Thymus (tissue), 11 donors: ENCODE results near the gene WDR27. TPM values are rescaled to one million over a fixed set of nuclear protein-coding genes. Genes with fewer than 3 reads are reported as not detected.
"Not testable (repeated sequence)": the region's sequence is repeated elsewhere in the genome, so short reads cannot be mapped to it uniquely, and the experiment has no call there.

ENCODE experiments used
- DNase-seq, 9 donors: peaks; one replicate each; pipeline ENCODE4 v3.0.0-alpha.2; 2013; ENCODE audit warnings: low spot score in 9 of 9, low read depth in 6 of 9, missing footprints in 1 of 9
- H3K27ac ChIP-seq, 2 donors: one replicate each; pipeline ENCODE4 v1.5.1; 2013; ENCODE audit warnings: control low read depth in 1 of 2, low read depth in 1 of 2, low read length in 1 of 2, mild to moderate bottlenecking in 1 of 2, moderate library complexity in 1 of 2
- H3K27me3 ChIP-seq, 2 donors: one replicate each; pipeline ENCODE4 v1.5.1; 2013; ENCODE audit warnings: low read length in 1 of 2; ENCODE audit not compliant: control insufficient read depth in 2 of 2, insufficient read depth in 1 of 2
- H3K36me3 ChIP-seq, 2 donors: one replicate each; pipeline ENCODE4 v1.5.1; 2013; ENCODE audit warnings: low read length in 1 of 2, mild to moderate bottlenecking in 1 of 2, moderate library complexity in 1 of 2; ENCODE audit not compliant: control insufficient read depth in 2 of 2, insufficient read depth in 2 of 2
- H3K4me1 ChIP-seq, 2 donors: one replicate each; pipeline ENCODE4 v1.5.1; 2013; ENCODE audit warnings: low read length in 2 of 2; ENCODE audit not compliant: control insufficient read depth in 2 of 2, insufficient read depth in 2 of 2
- H3K4me3 ChIP-seq, 2 donors: one replicate each; pipeline ENCODE4 v1.5.1; 2013; ENCODE audit warnings: low read length in 2 of 2, control low read depth in 1 of 2, mild to moderate bottlenecking in 1 of 2
- H3K9me3 ChIP-seq, 2 donors: one replicate each; pipeline ENCODE4 v1.5.1; 2013; ENCODE audit warnings: low read length in 1 of 2, mild to moderate bottlenecking in 1 of 2; ENCODE audit not compliant: control insufficient read depth in 2 of 2, insufficient read depth in 1 of 2
- WGBS: extraction: QIAGEN DNeasy Blood & Tissue Kit; methylation state at CpG from one replicate; pipeline ENCODE4 v1.1.7; 2013; 5-methylcytosine and 5-hydroxymethylcytosine counted together
- polyA plus RNA-seq: library from polyadenylated mRNA; stranded (reverse); fragments of 200-250 nt; gene quantifications from one replicate; pipeline ENCODE4 v1.2.3, GENCODE V29; 2013
- total RNA-seq: library from RNA; stranded (reverse); fragments of 120-200 nt; gene quantifications from one replicate; pipeline ENCODE4 v1.2.4, GENCODE V29; 2013
- donor health status: healthy.

The WDR27 gene
- total and polyA plus RNA-seq, 2 donors: 13.9 to 42.0 TPM

DNA sequence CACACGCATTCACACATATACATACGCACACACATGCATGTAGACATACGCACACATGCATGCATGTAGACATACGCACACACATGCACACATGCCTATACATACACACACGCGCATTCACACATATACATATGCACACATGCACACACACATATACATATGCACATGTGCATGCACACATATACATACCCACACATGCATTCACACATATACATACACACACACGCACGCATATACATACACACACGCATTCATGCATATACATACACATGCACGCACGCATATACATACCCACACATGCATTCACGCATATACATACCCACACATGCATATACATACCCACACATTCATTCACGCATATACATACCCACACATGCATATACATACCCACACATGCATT lies 80.5 kb downstream of the WDR27 start:
- Histone ChIP-seq H3K9me3 (peaks cover 3 to 24% of the 10 kb centered on the region in 2 donors), H3K4me1 (peaks cover 3 to 8% of the 10 kb centered on the region in 2 donors), H3K27ac (no peak overlapping the region), H3K27me3 (no peaks in the 10 kb centered on the region), H3K36me3 (peaks cover 5 to 21% of the 10 kb centered on the region in 2 donors), H3K4me3 (no peak overlapping the region)
- WGBS: 92% methylated on average over 13 of the region's 13 CpGs
- no peak for DNase-seq

DNA sequence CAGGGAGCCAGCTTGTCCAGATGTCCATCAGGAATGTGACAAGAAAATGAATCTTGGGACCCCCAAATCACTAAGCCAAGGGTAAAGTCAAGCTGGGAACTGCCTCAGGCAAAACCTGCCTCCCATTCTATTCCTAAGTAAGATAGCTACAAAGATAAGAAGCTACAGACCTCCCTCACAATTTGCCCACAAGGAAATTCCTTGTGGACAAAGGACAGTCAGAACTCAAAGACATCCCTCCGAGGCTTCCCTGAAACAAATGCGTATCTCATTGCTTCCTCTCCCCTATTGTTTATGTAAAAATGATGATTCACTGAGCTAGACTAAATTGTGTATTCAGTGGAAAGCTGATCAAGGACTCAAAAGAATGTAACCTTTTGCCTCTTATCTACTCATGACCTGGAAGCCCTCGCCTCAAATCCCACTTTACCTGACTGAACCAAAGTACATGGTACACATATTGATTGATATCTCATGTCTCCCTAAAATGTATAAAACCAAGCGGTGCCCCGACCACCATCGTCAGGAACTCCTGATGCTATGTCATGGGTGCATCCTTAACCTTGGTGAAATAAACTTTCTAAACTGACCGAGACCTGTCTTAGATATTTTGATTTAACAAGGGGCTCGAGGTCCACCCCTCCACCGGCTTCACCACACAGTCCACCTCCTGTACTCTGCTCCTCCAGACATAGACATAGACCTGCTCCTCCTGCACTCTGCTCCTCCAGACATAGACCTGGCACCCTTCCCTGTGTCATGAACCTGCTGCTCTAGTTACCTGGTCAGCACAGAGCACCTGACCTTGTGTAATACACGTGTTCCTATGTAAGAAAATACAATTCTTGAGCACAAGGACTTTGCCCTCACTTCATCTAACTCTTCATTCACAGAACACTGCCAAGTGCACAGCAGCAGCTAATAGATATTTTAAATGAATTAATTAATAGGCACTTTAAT lies 81.4 kb downstream of the WDR27 start:
- Histone ChIP-seq H3K27me3 (no peaks in the 10 kb centered on the region), H3K4me3 (no peak overlapping the region), H3K36me3 (peaks cover 5 to 19% of the 10 kb centered on the region in 2 donors), H3K9me3 (peaks cover 3 to 28% of the 10 kb centered on the region in 2 donors), H3K4me1 (peaks cover 3 to 7% of the 10 kb centered on the region in 2 donors), H3K27ac (no peak overlapping the region)
- 96% methylated on average over 10 of the region's 10 CpGs for WGBS
- no peak for DNase-seq

DNA sequence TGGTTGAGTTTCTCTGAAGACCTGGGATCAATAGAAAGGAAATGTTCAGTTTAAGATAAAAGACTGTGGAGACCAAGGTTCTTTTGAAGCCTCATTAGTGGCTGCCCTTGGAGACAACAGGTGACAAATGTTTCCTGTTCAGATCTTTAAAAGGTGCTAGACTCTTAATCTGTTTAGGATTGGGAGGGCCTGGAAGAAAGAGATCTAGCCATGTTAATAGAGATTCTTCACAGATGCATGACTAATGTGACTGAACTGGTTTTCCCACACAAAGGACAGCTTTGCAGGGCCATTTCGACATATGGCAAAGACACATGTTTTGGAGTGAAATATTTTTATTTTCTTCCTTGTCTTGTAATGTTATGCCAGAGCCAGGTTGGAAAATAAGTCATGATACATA lies 82.2 kb downstream of the WDR27 start:
- H3K36me3 ChIP-seq: peaks cover 5 to 14% of the 10 kb centered on the region in 2 donors
- H3K4me3 ChIP-seq: no peak overlapping the region
- no peaks in the 10 kb centered on the region for H3K27me3 ChIP-seq
- 90% methylated on average over 1 of the region's 1 CpG for WGBS
- DNase-seq: no peak
- no peak overlapping the region for H3K27ac ChIP-seq
- H3K9me3 ChIP-seq: peaks cover 3 to 26% of the 10 kb centered on the region in 2 donors
- peaks cover 3 to 7% of the 10 kb centered on the region in 2 donors for H3K4me1 ChIP-seq

DNA sequence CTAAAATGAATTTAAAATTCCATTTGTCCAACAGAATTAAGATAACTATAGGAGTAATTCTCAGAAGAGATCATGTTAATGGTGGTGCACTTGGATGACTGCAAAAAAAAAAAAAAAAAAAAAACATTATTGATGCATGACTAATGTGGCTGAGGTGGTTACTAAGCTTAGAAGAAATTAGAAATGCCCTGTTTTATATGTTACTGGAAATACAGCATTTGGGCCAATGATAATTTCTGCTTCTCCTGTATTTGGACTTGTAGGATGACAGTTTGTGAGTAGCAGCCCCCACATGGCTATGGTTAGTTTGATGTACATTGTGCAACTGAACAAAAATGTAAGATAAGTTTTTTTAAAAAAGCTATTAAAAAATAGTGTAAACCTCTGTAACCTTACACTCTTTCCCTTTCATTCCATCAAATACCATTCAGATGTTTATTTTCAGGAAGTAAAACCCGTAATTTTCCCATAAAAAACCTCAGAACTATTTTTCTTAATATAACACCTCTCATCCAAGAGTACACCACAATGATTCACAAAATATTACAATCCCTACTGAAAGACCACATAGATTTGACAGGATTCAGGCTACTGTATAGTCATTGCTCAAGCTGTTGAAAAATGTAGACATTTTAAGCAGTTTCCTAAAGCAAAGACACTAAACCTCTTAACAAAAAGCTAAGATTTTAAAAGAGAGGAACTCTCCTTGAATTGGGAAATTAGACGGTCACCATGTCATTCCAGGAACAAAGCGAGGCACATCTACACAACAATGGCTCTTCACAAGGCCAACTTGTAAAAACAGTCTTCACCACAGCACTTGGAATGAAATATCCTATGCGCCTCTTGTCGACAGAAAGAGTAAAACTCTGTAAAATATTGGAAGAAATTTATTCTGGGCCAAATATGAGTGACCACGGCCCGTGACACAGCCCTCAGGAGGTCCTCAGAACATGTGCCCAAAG lies 83.0 kb downstream of the WDR27 start:
- WGBS: 94% methylated on average over 7 of the region's 7 CpGs
- no peak overlapping the region for H3K27ac ChIP-seq
- H3K9me3 ChIP-seq: peaks cover under 1 to 18% of the 10 kb centered on the region in 2 donors
- DNase-seq: no peak
- peaks cover 3 to 7% of the 10 kb centered on the region in 2 donors for H3K4me1 ChIP-seq
- no peak overlapping the region for H3K4me3 ChIP-seq
- H3K27me3 ChIP-seq: no peaks in the 10 kb centered on the region
- H3K36me3 ChIP-seq: peaks cover 0 to 5% of the 10 kb centered on the region in 2 donors

DNA sequence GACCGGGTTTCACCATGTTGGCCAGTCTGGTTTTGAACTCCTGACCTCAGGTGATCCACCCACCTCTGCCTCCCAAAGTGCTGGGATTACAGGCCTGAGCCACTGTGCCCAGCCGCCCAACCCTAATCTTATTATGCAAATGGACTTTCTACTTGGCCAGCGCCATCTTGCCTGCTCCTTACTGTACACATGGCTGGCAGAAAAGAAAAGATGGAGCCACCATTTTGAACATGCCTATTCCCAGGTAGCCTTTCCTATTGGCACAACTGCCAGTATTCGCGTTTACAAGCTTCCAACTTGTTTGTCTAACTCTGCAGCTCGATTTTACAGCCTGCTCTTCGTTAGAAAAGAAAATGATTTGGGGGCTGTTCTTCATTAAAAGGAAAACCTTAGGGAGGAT lies 84.3 kb downstream of the WDR27 start:
- DNase-seq: no peak
- Histone ChIP-seq H3K27ac (no peak overlapping the region), H3K36me3 (peaks cover 0 to 8% of the 10 kb centered on the region in 2 donors), H3K27me3 (no peaks in the 10 kb centered on the region), H3K4me1 (peaks cover 3 to 7% of the 10 kb centered on the region in 2 donors), H3K9me3 (peaks cover 0 to 10% of the 10 kb centered on the region in 2 donors), H3K4me3 (no peak overlapping the region)
- 98% methylated on average over 7 of the region's 7 CpGs for WGBS

DNA sequence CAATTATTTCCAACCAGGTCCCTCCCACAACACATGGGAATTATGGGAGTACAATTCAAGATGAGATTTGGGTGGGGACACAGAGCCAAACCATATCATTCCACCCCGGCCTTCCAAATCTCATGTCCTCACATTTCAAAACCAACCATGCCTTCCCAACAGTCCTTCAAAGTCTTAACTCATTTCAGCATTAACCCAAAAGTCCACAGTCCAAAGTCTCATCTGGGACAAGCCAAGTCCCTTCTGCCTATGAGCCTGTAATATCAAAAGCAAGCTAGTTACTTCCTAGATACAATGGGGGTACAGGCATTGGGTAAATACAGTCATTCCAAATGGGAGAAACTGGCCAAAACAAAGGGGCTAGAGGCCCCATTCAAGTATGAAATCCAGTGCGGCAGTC lies 93.2 kb downstream of the WDR27 start:
- H3K27me3 ChIP-seq, H3K9me3 ChIP-seq, H3K4me1 ChIP-seq, DNase-seq, H3K4me3 ChIP-seq, H3K36me3 ChIP-seq, H3K27ac ChIP-seq: not testable (repeated sequence)
- WGBS: 99% methylated on average over 2 of the region's 2 CpGs

DNA sequence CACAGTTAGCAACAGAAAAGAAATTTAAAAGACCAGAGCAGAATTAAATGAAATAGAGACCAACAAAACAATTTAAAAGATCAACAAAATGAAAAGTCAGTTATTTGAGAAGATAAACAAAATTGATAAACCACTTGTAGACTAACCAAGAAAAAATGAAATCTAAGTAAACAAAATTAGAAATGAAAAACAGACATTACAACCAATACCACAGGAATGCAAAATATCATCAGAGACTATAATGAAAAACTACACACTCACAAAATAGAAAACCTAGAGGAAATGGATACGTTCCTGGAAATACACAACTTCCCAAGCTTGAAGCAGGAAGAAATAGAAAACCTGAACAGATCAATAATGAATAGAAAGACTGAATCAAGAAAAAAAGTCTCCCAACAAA lies 97.8 kb downstream of the WDR27 start:
- no peaks in the 10 kb centered on the region for H3K9me3 ChIP-seq

DNA sequence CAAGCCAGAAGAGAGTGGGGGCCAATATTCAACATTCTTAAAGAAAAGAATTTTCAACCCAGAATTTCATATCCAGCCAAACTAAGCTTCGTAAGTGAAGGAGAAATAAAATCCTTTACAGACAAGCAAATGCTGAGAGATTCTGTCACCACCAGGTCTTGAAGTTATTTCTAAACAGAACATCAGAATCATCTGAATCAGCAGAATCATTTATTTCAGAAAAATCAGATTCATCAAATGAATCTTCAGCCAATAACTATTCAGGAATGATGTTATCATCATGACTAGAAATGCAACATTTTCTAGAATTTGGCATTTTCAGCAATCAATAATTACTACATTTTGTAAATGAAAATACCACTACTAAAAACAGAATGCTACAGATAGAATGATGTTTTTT lies 100.7 kb downstream of the WDR27 start:
- not testable (repeated sequence) for H3K9me3 ChIP-seq, DNase-seq, H3K27me3 ChIP-seq, H3K36me3 ChIP-seq, H3K4me3 ChIP-seq, H3K27ac ChIP-seq, H3K4me1 ChIP-seq
- 93% methylated on average over 1 of the region's 1 CpG for WGBS

More for the DNA sequence above, 97.8 kb downstream of the WDR27 start:
- Histone ChIP-seq H3K4me1 (no peaks in the 10 kb centered on the region), H3K36me3 (no peaks in the 10 kb centered on the region), H3K27ac (no peak overlapping the region), H3K4me3 (no peak overlapping the region), H3K27me3 (no peaks in the 10 kb centered on the region)
- WGBS: 100% methylated on average over 1 of the region's 1 CpG
- no peak for DNase-seq
